ENCODE results near the gene GTF2IRD1. TPM values are rescaled to one million over a fixed set of nuclear protein-coding genes. Genes with fewer than 3 reads are reported as not detected.

The GTF2IRD1 gene
- total and polyA plus RNA-seq, 2 of the 4 experiments (the other 2 are of a cell fraction), result 4.1 to 21.9 TPM

GRCh38 chr7:74410772-74411171, 42.9 kb upstream of the GTF2IRD1 start:
- Histone ChIP-seq H2AK5ac (ENCODE audit: low read depth, low read length) (no peak overlapping the region), H3K4ac (ENCODE audit: low read depth, low read length) (no peak overlapping the region), H3K9me3 (ENCODE audit: control insufficient read depth, insufficient read depth, low read length) (no peaks in the 10 kb centered on the region), H4K5ac (ENCODE audit: low read depth, low read length) (no peak overlapping the region), H2BK5ac (ENCODE audit: low read depth, low read length, poor library complexity, severe bottlenecking) (no peak overlapping the region), H2BK120ac (ENCODE audit: low read depth, low read length) (no peak overlapping the region), H2AFZ (replicated peaks; ENCODE audit: low read length, poor library complexity) (no peak overlapping the region), H4K8ac (ENCODE audit: low read depth in 2 of 2, low read length in 2 of 2) (no peak overlapping the region), H3K9ac (ENCODE audit: low read depth, low read length) (no peak overlapping the region), H3K14ac (replicated peaks; ENCODE audit: low read depth, low read length) (no peak overlapping the region), H2AK9ac (replicated peaks; ENCODE audit: low read depth, low read length, poor library complexity) (no peak overlapping the region), H3K9me1 (ENCODE audit: insufficient read depth, low read length) (no peaks in the 10 kb centered on the region; the same call in 1 of the 2 replicates), H3K4me3 (ENCODE audit: insufficient read depth, low read depth, low read length) (no peak overlapping the region), H3K18ac (ENCODE audit: low read depth, low read length) (no peak overlapping the region), H3K56ac (ENCODE audit: extremely low read depth, insufficient read depth, low read length) (no peak overlapping the region), H4K20me1 (ENCODE audit: insufficient read depth, low read length) (no peaks in the 10 kb centered on the region; the same call in 1 of the 2 replicates), H3K27me3 (ENCODE audit: control insufficient read depth, insufficient read depth, low read length) (no peaks in the 10 kb centered on the region), H2BK15ac (ENCODE audit: low read depth, low read length) (no peak overlapping the region), H2BK20ac (ENCODE audit: low read depth, low read length) (no peak overlapping the region), H4K91ac (ENCODE audit: insufficient read depth, low read depth, low read length) (no peak overlapping the region), H3K27ac (ENCODE audit: insufficient read depth, low read length) (no peak overlapping the region), H3K23ac (ENCODE audit: low read depth, low read length) (no peak overlapping the region), H3K4me2 (ENCODE audit: low read depth, low read length) (no peak overlapping the region), H3K4me1 (ENCODE audit: control insufficient read depth, insufficient read depth, low read length) (no peaks in the 10 kb centered on the region), H3K36me3 (ENCODE audit: control insufficient read depth, insufficient read depth, low read length) (peaks cover 2% of the 10 kb centered on the region; the same call in 1 of the 2 replicates), H3K79me1 (ENCODE audit: low read depth in 1 of 2, low read length in 2 of 2) (no peaks in the 10 kb centered on the region)
- TF ChIP-seq RAD21 (IDR thresholded peaks at IDR 0.05; ENCODE audit: low read length), result no peak
- TF ChIP-seq CTCF (conservative IDR thresholded peaks at IDR 0.05; ENCODE audit: low read depth, low read length), result no peak
- no peak for TF ChIP-seq NFE2L2 (IDR thresholded peaks at IDR 0.05; ENCODE audit: low read depth, low read length)
- no peak for TF ChIP-seq POLR2A (IDR thresholded peaks at IDR 0.05; ENCODE audit: low read depth, low read length)
- TF ChIP-seq BHLHE40 (IDR thresholded peaks at IDR 0.05; ENCODE audit: low read depth, low read length), result no peak
- TF ChIP-seq, protein P1, sequence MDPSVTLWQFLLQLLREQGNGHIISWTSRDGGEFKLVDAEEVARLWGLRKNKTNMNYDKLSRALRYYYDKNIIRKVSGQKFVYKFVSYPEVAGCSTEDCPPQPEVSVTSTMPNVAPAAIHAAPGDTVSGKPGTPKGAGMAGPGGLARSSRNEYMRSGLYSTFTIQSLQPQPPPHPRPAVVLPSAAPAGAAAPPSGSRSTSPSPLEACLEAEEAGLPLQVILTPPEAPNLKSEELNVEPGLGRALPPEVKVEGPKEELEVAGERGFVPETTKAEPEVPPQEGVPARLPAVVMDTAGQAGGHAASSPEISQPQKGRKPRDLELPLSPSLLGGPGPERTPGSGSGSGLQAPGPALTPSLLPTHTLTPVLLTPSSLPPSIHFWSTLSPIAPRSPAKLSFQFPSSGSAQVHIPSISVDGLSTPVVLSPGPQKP (IDR thresholded peaks at IDR 0.05; ENCODE audit: borderline replicate concordance, low read depth, low read length), result no peak
- TF ChIP-seq RFX5 (IDR thresholded peaks at IDR 0.05; ENCODE audit: low read depth, low read length), result no peak
- no peak for TF ChIP-seq CHD1 (IDR thresholded peaks at IDR 0.05; ENCODE audit: low read depth, low read length)
- POLR2A ChIA-PET (ENCODE audit: unreplicated experiment), result no interaction called here
- dilution Hi-C loops (cut with HindIII; ENCODE audit: low sequenced_read_pairs, unreplicated experiment) (no loop called here), intact Hi-C loops (cut with micrococcal nuclease) (loop anchor here (10.0 kb wide), 1 partner anchor 264 kb away; no protein-coding TSS in a partner anchor), in situ Hi-C loops (cut with MboI; ENCODE audit: low sequenced_read_pairs) (no loop called here)
- WGBS, 2 experiments (ENCODE audit: extremely low coverage in 2 of 2, insufficient read length in 1 of 2), result no CpG with 5 or more reads among the region's 2 CpGs
- no TSS peak for BruUV-seq (replicated peaks)
- CTCF ChIA-PET, result no interaction called here
- ATAC-seq (ENCODE audit: low read depth) (no peak), DNase-seq (no peak)

Measured in IMR-90 (cell line).